Activated naive CD8-positive, alpha-beta T cell (primary cell): ENCODE measurements around the gene RTEL1.
"Not testable (repeated sequence)": the region's sequence is repeated elsewhere in the genome, so short reads cannot be mapped to it uniquely, and the experiment has no call there.

ENCODE experiments used
- H3K27ac Mint-ChIP-seq: one replicate; pipeline ENCODE4 v1.8.0; 2021; ENCODE audit warnings: mixed read lengths
- H3K27me3 Mint-ChIP-seq: one replicate; pipeline ENCODE4 v1.8.0; 2021; ENCODE audit warnings: mixed read lengths
- H3K36me3 Mint-ChIP-seq: one replicate; pipeline ENCODE4 v1.8.0; 2021; ENCODE audit warnings: mixed read lengths
- H3K4me1 Mint-ChIP-seq: one replicate; pipeline ENCODE4 v1.8.0; 2021; ENCODE audit warnings: low read depth, mixed read lengths
- H3K4me3 Mint-ChIP-seq: one replicate; pipeline ENCODE4 v1.8.0; 2021; ENCODE audit warnings: mild to moderate bottlenecking, mixed read lengths
- H3K9me3 Mint-ChIP-seq: one replicate; pipeline ENCODE4 v1.8.0; 2021; ENCODE audit warnings: low read depth, mixed read lengths

Gene RTEL1

DNA sequence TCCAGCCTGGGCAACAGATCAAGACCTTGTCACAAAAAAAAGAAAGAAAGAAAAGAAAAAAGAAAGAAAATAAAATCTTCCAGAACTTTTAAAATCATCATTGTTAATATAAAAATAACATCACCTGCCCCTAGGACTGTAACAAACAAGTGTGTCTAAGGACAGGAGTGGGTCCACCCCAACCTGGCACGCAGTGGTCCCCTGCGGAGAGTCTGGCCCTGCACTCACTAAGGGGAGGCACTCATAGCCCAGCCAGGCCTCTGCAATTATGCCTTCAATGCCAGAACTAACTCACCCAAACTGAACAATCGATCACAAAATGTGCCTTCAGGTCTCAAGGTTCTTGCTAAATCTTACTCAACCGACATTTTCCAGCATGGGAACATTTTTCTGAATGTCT is 36.0 kb upstream of the RTEL1 start:
- Mint-ChIP-seq H3K36me3 (peaks cover 5% of the 10 kb centered on the region), H3K4me3 (no peak overlapping the region), H3K27ac (no peak overlapping the region)

DNA sequence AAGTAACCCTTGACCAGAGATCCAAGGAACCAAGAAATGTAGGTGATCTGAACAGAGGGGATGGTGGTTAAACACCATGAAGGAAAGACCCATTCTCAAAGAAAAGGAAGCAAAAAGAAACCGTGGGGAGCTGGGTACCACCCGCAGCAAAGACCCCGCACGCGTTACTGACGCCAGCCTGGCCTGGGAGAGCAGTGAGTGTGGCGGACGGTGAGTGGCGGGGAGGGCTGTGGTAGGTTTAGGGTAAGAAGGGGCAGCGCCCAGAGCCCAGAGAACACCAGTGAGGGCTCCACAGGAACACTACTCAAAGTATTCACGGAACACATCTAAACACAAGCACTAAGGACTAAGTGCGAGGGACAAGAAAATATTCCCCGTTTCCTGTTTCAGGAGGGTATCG is 35.4 kb upstream of the RTEL1 start:
- Mint-ChIP-seq H3K9me3 (no peaks in the 10 kb centered on the region), H3K4me3 (no peak overlapping the region)

More for the DNA sequence above, 36.0 kb upstream of the RTEL1 start:
- no peaks in the 10 kb centered on the region for H3K9me3 Mint-ChIP-seq
- no peaks in the 10 kb centered on the region for H3K27me3 Mint-ChIP-seq
- peaks cover 24% of the 10 kb centered on the region for H3K4me1 Mint-ChIP-seq

DNA sequence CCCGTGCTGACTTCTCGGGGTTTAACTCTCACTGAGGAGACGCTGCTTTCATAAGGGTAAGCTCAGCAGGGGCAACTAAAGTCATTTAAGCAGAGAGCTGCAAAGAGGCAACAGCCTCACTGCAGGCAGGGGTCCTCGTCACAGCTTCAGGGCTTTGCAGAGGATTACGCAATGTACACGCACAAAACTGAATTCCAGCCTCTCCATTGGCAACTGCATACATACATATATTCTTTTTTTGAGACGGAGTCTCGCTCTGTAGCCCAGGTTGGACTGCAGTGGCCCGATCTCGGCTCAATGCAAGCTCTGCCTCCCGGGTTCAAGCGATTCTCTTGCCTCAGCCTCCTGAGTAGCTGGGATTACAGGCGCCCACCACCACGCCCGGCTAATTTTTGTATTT is 33.6 kb upstream of the RTEL1 start:
- H3K4me1 Mint-ChIP-seq: peaks cover 35% of the 10 kb centered on the region
- no peak overlapping the region for H3K27ac Mint-ChIP-seq
- H3K9me3 Mint-ChIP-seq: no peaks in the 10 kb centered on the region
- H3K36me3 Mint-ChIP-seq: peaks cover 7% of the 10 kb centered on the region
- no peak overlapping the region for H3K4me3 Mint-ChIP-seq
- no peaks in the 10 kb centered on the region for H3K27me3 Mint-ChIP-seq

More for the DNA sequence above, 35.4 kb upstream of the RTEL1 start:
- no peaks in the 10 kb centered on the region for H3K27me3 Mint-ChIP-seq
- H3K4me1 Mint-ChIP-seq: peaks cover 24% of the 10 kb centered on the region
- no peak overlapping the region for H3K27ac Mint-ChIP-seq
- H3K36me3 Mint-ChIP-seq: peaks cover 3% of the 10 kb centered on the region

DNA sequence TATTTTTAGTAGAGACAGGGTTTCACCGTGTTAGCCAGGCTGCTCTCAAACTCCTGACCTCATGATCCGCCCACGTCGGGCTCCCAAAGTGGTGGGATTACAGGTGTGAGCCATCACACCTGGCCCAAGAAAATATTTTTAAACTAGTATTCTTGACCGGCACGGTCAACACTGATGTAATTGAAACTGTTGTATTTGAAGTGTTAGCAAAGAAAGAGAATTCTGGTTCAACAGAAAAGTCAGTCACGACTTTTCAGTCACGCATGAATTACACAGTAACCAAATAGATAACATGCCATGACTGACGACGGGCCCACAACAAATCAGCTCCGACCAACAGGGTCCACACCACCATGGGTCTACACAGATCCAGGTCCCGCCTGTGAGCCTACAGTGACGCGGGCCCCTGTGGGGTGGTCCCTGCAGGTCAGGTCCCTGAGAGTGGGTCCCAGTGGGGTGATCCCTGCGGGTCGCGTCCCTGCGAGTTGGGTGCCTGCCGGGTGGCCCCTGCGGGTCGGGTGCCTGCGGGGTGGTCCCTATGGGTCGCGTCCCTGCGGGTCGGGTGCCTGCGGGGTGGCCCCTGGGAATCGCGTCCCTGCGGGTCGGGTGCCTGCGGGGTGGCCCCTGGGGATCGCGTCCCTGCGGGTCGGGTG is 32.2 kb upstream of the RTEL1 start:
- Mint-ChIP-seq H3K4me1 (peaks cover 38% of the 10 kb centered on the region), H3K36me3 (peaks cover 7% of the 10 kb centered on the region), H3K4me3 (peak overlapping the region; percentile 88), H3K27me3 (no peaks in the 10 kb centered on the region), H3K27ac (peak overlapping the region; percentile 93), H3K9me3 (no peaks in the 10 kb centered on the region)

DNA sequence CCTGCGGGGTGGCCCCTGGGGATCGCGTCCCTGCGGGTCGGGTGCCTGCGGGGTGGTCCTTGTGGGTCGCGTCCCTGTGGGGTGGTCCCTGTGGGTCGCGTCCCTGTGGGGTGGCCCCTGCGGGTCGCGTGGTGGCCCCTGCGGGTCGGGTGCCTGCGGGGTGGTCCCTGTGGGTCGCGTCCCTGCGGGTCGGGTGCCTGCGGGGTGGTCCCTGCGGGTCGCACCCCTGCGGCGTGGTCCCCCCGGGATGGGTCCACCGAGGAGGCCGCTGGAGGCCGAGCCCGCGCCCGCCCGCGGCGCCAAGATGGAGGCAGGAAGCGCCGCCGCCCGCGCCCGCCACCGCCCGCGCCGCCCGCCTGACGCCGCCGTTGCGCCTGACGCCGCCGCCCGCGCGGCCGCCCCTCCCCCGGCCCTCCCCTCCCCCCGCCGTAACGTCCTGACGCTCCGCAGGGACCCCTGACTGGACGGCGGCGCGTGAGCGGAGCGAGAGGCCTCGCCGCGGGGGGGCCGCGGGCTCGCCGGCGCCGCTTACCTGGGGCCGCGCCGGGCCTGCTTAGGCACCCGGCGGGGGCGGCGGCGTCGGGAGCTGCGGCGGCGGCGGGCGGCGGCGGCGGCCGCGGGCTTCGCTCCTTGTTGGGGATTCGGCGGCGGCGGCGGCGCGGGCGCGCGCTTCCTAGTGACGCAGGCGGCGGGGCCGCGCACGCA is 31.5 kb upstream of the RTEL1 start, which contains the start of gene GMEB2:
Gene GMEB2 (minus strand): TSS at position 678 of the 705 bp plus-strand sequence. CDS start 7,704 bp downstream, outside the sequence.
- Mint-ChIP-seq H3K27ac (peak within 1 kb of the TSS; percentile 99), H3K9me3 (no peaks in the 10 kb centered on the region), H3K36me3 (peaks cover 7% of the 10 kb centered on the region), H3K27me3 (no peaks in the 10 kb centered on the region), H3K4me3 (peak within 1 kb of the TSS; percentile 94), H3K4me1 (peaks cover 41% of the 10 kb centered on the region)

DNA sequence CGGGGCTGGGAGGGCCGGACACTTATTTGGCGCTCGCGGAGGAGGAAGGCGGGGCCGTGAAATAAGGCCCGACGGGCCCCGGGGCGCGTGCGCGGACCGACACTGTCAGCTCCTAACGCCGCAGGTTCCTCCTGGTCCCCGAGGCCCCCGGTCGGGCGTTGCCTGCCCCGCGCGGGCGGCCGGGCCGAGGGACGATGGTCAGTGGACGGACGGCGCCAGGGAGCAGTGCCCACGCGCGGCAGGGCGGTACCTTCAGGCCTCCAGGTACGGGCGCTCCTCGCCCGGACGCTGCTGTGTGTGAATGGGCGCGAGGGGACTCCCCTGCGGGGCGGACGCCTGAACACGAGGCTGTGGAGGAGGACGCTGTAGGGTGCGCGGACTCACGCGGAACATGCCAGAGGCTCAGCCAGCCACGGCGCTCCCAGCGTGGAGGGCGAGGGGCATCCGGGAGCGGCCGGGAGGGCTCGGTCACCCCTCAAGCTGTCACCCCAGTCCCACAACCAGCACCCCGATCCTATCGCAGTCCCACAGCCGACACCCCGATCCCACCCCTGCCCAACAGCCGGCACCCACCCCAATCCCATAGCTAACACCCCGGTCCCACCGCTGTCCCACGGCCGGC is 30.9 kb upstream of the RTEL1 start:
- peaks cover 41% of the 10 kb centered on the region for H3K4me1 Mint-ChIP-seq
- no peaks in the 10 kb centered on the region for H3K27me3 Mint-ChIP-seq
- peak overlapping the region; percentile 99 for H3K27ac Mint-ChIP-seq
- peak overlapping the region; percentile 94 for H3K4me3 Mint-ChIP-seq
- H3K36me3 Mint-ChIP-seq: peaks cover 7% of the 10 kb centered on the region
- no peaks in the 10 kb centered on the region for H3K9me3 Mint-ChIP-seq

DNA sequence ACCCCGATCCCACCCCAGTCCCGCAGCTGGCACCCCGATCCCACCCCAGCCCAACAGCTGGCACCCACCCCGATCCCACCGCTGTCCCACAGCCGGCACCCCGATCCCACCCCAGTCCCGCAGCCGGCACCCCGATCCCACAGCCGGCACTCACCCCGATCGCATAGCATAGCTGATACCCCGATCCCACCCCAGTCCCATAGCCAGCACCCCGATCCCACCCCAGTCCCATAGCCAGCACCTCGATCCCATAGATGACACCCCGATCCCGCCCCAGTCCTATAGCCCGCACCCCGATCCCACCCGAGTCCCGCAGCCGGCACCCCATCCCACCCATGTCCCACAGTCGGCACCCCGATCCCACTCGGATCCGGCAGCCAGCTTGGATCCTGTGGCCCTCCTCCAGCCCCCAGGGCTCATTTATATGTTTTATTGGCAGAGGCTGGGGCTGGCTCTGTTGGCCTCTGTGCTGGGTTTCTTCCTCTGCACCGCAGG is 30.3 kb upstream of the RTEL1 start:
- H3K4me1 Mint-ChIP-seq: peaks cover 44% of the 10 kb centered on the region
- H3K27me3 Mint-ChIP-seq: no peaks in the 10 kb centered on the region
- no peaks in the 10 kb centered on the region for H3K9me3 Mint-ChIP-seq
- H3K27ac Mint-ChIP-seq: peak overlapping the region; percentile 99
- H3K4me3 Mint-ChIP-seq: peak overlapping the region; percentile 94
- H3K36me3 Mint-ChIP-seq: peaks cover 4% of the 10 kb centered on the region

DNA sequence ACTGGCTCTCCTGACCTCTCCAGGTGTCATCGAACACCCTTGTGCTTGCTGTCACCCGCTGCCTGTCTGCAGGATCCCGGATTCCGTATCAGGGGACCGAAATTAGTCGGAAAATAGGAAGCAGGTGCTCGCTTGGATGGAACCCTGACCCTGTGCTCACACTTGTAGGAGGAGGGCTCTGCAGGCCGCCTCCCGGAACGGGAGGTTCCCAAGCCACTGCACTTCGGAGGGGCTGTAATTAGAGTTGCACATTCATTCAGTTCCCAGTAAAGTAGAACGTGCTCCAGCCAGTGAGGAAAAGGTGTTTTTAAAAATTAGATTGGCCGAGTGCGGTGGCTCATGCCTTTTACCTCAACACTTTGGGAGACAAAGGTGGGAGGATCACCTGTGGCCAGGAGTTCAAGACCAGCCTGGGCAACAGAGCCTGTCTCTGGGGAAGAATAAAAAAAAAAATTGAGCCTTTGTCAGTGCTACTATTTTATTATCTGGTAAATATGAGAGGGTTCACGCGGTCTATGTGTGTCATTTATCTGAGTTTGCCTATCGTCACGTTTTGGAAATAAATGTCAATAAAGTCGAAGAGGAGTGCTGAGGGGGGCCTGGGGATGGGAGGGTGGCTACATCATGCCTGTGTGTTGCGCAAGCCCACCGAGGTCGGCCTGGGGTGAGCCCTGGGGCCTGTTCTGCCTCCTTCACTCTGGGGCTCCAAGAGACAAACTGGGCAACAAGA is 29.7 kb upstream of the RTEL1 start:
- Mint-ChIP-seq H3K27ac (peak overlapping the region; percentile 99), H3K9me3 (no peaks in the 10 kb centered on the region), H3K4me1 (peaks cover 45% of the 10 kb centered on the region), H3K27me3 (no peaks in the 10 kb centered on the region), H3K4me3 (peak overlapping the region; percentile 94), H3K36me3 (peaks cover 4% of the 10 kb centered on the region)

DNA sequence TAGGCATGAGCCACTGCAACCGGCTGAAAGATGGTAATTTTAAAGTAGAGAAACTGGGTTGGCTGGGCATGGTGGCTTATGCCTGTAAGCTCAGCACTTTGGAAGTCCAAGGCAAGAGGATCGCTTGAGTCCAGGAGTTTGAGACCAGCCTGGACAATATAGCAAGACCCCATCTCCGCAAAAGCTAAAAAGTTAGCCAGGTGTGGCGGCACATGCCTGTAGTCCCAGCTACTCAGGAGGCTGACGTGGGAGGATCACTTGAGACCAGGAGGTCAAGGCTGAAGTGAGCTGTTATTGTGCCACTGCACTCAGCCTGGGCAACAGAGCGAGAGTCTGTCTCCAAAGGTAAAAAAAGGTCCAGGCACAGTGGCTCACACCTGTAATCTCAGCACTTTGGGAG is 27.2 kb upstream of the RTEL1 start:
- H3K27ac Mint-ChIP-seq: peak overlapping the region; percentile 75
- H3K4me1 Mint-ChIP-seq: peaks cover 56% of the 10 kb centered on the region
- H3K36me3 Mint-ChIP-seq, H3K9me3 Mint-ChIP-seq, H3K27me3 Mint-ChIP-seq: not testable (repeated sequence)
- H3K4me3 Mint-ChIP-seq: peak overlapping the region; percentile 5

DNA sequence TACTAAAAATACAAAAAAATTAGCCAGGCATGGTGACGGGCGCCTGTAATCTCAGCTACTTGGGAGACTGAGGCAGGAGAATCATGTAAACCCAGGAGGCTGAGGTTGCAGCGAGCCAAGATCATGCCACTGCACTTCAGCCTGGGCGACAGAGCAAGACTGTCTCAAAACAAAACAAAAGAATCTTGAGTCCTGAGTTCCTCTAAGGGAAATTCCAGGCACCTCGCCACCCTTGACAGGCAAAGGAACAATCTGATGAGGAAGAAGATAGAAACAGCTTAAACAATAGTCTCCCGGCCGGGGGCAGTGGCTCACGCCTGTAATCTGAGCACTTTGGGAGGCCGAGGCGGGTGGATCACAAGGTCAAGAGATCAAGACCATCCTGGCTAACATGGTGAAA is 26.7 kb upstream of the RTEL1 start:
- Mint-ChIP-seq H3K27ac (peak overlapping the region; percentile 34), H3K4me3 (peak overlapping the region; percentile 5), H3K4me1 (peaks cover 56% of the 10 kb centered on the region)
- not testable (repeated sequence) for H3K27me3 Mint-ChIP-seq, H3K36me3 Mint-ChIP-seq, H3K9me3 Mint-ChIP-seq

DNA sequence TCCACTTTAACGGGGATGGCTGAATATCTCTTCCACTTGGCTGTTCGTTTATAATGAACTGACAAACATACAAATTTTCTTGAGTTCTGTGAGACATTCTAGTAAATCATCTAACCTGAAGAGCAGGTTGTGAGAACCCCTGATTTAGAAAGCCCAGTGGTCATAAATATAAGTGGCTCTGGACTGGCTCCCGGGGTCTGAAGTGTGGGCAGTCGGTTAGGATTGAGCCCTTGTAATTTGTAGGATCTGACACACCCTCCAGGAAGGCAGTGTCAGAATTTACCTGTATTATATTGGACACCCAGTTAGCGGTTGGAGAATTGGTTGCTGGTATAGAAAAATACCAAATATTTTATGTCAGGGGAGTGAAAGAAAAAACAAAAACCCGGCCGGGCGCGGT is 24.4 kb upstream of the RTEL1 start:
- H3K4me1 Mint-ChIP-seq: peaks cover 68% of the 10 kb centered on the region
- peak overlapping the region; percentile 38 for H3K4me3 Mint-ChIP-seq
- H3K9me3 Mint-ChIP-seq: no peaks in the 10 kb centered on the region
- no peaks in the 10 kb centered on the region for H3K27me3 Mint-ChIP-seq
- no peaks in the 10 kb centered on the region for H3K36me3 Mint-ChIP-seq
- H3K27ac Mint-ChIP-seq: peak overlapping the region; percentile 85

DNA sequence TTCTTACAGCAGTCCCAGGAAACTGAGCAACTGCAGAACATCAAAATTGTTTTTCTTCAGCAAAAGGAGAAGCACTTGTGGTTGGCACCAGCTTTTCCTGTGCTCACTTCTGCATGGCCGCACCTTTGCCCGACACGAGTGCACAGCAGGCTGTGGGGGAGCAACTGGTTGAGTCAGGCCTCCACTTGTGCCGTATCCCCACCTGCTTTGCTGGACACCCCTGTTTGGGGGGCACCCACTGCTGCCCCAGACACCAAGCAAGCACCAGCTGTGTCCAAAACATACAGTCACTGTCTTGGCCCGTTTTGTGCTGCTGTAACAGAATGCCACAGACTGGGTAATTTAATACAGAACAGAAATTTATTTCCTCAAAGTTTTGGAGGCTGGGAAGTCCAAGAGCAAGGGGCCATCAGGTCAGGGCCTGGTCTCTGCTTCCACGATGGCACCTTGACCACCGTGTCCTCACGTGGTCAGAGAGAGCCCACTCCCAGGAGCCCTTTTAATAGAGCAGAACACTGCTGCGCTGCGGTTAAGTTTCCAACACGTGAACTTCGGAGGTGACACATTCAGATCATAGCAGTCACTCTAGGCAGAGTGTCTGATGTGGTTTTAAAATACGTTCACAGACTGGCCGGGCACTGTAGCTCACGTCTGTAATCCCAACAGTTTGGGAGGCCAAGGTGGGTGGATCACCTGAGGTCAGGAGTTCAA is 22.5 kb upstream of the RTEL1 start:
- peak overlapping the region; percentile 94 for H3K27ac Mint-ChIP-seq
- peak overlapping the region; percentile 71 for H3K4me3 Mint-ChIP-seq
- H3K9me3 Mint-ChIP-seq: no peaks in the 10 kb centered on the region
- peaks cover 68% of the 10 kb centered on the region for H3K4me1 Mint-ChIP-seq
- no peaks in the 10 kb centered on the region for H3K36me3 Mint-ChIP-seq
- H3K27me3 Mint-ChIP-seq: no peaks in the 10 kb centered on the region

DNA sequence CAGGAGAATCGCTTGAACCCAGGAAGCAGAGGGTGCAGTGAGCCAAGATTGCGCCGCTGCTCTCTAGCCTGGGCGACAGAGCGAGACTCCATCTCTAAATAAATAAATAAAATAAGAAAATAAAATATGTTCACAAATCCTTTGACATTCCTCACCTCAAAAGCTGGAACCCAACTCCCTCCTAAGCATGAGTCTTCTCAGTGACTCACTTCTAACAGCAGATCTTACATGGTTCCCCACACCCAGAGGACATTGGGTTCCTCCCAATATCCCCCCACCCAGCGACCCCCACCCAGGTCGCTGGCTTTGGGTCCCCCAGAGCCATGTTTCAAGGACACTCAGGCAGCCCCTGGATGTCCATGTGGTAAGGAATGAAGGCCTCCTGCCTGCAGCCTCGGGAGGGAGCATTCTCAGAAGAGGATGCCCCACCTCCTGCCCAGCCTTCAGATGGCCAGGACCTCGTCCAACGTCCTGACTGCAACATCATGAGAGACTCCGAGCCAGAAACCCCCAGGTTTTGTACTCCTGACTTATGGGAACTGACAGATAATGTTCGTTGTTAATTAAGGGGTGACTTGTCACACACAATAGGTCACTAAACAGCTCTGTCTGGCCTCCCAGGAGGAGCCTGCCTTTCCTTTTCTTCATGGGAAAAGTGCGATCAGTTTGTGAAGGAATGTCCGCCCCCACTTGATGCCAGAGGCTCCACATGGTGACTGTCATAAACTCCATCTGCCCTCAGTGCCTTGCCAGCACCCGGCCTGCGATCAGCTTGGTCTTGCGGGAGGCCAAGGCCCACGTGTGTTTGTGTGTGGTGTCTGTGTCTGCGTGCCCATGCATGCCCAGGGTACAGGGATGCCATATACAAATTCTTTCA is 21.1 kb upstream of the RTEL1 start:
- no peaks in the 10 kb centered on the region for H3K27me3 Mint-ChIP-seq
- H3K27ac Mint-ChIP-seq: peak overlapping the region; percentile 82
- no peaks in the 10 kb centered on the region for H3K36me3 Mint-ChIP-seq
- H3K4me3 Mint-ChIP-seq: peak overlapping the region; percentile 52
- H3K9me3 Mint-ChIP-seq: no peaks in the 10 kb centered on the region
- H3K4me1 Mint-ChIP-seq: peaks cover 62% of the 10 kb centered on the region
